ENCODE data around the gene SHISA9.

DNA sequence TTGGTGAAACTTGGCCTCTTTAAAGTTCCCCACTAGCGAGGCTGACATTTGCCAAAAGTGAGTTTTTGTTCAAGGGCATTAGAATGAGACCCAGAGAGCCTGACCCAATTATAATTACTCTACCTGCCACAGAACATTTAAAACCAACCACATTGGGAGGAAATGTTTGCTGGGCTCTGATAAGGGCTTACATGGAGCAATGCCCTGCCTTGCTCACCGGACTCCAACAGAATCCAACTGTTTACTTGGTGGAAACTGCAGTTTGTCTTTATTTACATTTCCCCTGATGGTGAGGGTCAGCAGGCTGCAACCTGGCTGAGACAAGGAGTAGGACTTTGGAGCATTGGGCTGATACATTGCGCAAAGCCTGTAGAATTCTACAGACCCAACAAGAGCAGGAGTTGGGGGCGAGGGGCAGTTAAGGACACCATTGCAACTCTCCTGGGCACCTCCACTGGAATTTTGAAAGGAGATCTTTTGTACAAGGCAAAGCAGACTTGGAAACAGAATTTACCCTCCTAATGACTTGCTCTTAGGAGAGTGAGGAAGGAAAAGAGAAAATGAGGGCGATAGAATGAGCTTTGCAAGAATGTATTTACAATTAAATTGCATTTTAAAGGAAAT, 368.6 kb downstream of the SHISA9 start:
- TF ChIP-seq, protein P1, sequence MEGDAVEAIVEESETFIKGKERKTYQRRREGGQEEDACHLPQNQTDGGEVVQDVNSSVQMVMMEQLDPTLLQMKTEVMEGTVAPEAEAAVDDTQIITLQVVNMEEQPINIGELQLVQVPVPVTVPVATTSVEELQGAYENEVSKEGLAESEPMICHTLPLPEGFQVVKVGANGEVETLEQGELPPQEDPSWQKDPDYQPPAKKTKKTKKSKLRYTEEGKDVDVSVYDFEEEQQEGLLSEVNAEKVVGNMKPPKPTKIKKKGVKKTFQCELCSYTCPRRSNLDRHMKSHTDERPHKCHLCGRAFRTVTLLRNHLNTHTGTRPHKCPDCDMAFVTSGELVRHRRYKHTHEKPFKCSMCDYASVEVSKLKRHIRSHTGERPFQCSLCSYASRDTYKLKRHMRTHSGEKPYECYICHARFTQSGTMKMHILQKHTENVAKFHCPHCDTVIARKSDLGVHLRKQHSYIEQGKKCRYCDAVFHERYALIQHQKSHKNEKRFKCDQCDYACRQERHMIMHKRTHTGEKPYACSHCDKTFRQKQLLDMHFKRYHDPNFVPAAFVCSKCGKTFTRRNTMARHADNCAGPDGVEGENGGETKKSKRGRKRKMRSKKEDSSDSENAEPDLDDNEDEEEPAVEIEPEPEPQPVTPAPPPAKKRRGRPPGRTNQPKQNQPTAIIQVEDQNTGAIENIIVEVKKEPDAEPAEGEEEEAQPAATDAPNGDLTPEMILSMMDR (IDR thresholded peaks at IDR 0.05; ENCODE audit: low read depth, low read length), result no peak
- TF ChIP-seq, protein P2, sequence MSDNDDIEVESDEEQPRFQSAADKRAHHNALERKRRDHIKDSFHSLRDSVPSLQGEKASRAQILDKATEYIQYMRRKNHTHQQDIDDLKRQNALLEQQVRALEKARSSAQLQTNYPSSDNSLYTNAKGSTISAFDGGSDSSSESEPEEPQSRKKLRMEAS (IDR thresholded peaks at IDR 0.05; ENCODE audit: low read depth, low read length), result no peak
- no peak for TF ChIP-seq POLR2A (IDR thresholded peaks at IDR 0.05; ENCODE audit: extremely low read depth, insufficient read length)

All from NB4 (cell line).